ENCODE data around the gene HSPA8. TPM values are rescaled to one million over a fixed set of nuclear protein-coding genes. Genes with fewer than 3 reads are reported as not detected.

The HSPA8 gene
- total and polyA plus RNA-seq, 7 experiments from 2014 or later = 763 to 2,366 (median 832) TPM

DNA sequence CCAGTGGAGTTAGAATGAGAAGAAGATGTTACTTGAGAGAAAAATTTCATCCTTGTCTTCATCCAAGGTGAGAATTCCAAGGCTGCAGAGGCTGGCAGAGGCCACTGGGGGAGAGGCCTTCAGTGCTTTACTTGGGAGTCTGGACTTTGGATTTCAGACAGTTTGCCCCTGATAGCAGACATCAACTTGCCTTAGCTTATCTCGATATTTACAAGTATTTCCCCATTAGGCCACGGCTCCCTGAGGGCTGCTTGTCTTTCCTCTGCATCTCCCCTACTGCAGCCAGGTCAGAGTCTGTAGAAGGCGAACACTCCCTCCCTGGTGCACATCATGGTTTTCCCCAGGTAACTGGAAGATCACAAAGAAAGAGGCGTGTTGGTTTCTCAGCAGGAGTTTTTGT is 50.4 kb downstream of the HSPA8 start:
- CTCF ChIA-PET = interaction anchor here (0.8 to 2.3 kb wide), 2 partner anchors 12 to 147 kb away, joined by 3 to 12 read pairs; no protein-coding TSS in a partner anchor
- no peak overlapping the region for H3K27ac Mint-ChIP-seq

More for the DNA sequence above, 50.4 kb downstream of the HSPA8 start:
- Histone ChIP-seq H3K27ac (ENCODE audit: low read depth, low read length) (no peak overlapping the region), H3K36me3 (ENCODE audit: control insufficient read depth in 2 of 3, insufficient read depth in 3 of 3, low read length in 3 of 3) (no peaks in the 10 kb centered on the region), H3K27me3 (ENCODE audit: control insufficient read depth in 2 of 2, insufficient read depth in 2 of 2, low read length in 2 of 2) (no peaks in the 10 kb centered on the region), H3K4me3 (ENCODE audit: low read length) (no peak overlapping the region), H3K9me3 (ENCODE audit: control insufficient read depth in 2 of 3, low read length in 3 of 3) (no peaks in the 10 kb centered on the region), H3K4me1 (ENCODE audit: control insufficient read depth in 2 of 2, insufficient read depth in 2 of 2, low read length in 2 of 2) (no peaks in the 10 kb centered on the region)
- Mint-ChIP-seq H3K9me3 (no peaks in the 10 kb centered on the region), H3K36me3 (no peaks in the 10 kb centered on the region), H3K27me3 (peaks cover 0 to 15% (median 5%) of the 10 kb centered on the region in 5 donors), H3K4me1 (no peaks in the 10 kb centered on the region), H3K4me3 (no peak overlapping the region)
- no peak for DNase-seq
- POLR2A ChIA-PET = no interaction called here
- no peak for ATAC-seq
- intact Hi-C loops (cut with micrococcal nuclease) = no loop called here

Other genes starting within 250 kb of the HSPA8 start
- gene CRTAM, start 223.6 kb downstream of the HSPA8 start, total RNA-seq = 1 to 10 TPM in 4 of 5 experiments, under 1 TPM in 1; 0.39 to 4.6 (median 4.2) TPM
- gene CRTAM, start 223.6 kb downstream of the HSPA8 start, polyA plus RNA-seq = 10 to 100 TPM in 1 of 2 donors, 1 to 10 TPM in 1; 7.5 to 14.6 TPM
- 1 to 10 TPM; 2.1 to 5.0 (median 4.1) TPM for gene JHY, start 179.4 kb downstream of the HSPA8 start, total RNA-seq
- gene JHY, start 179.4 kb downstream of the HSPA8 start, polyA plus RNA-seq = 1 to 10 TPM; 3.5 to 4.8 TPM
- gene BSX, start 80.3 kb downstream of the HSPA8 start, total RNA-seq = not detected
- gene BSX, start 80.3 kb downstream of the HSPA8 start, polyA plus RNA-seq = not detected
- under 1 TPM; 0.20 to 0.60 (median 0.43) TPM for gene CLMP, start 133.1 kb upstream of the HSPA8 start, total RNA-seq
- under 1 TPM; 0.08 to 0.20 TPM for gene CLMP, start 133.1 kb upstream of the HSPA8 start, polyA plus RNA-seq